Subcutaneous adipose tissue (tissue), 4 donors: ENCODE measurements around the gene PLPPR5. TPM values are rescaled to one million over a fixed set of nuclear protein-coding genes. Genes with fewer than 3 reads are reported as not detected.

Source experiments
- CTCF ChIP-seq: fragments of 450-650 bp; IDR thresholded peaks from one replicate; pipeline ENCODE4 v1.5.1; 2016; ENCODE audit warnings: low read depth, mild to moderate bottlenecking, control low read depth, antibody characterized with exemption, moderate library complexity
- total RNA-seq, 4 donors: library from RNA; depleted of rRNA; stranded (reverse); fragments of >200 nt; gene quantifications; one replicate each; pipeline ENCODE4 v1.1.0, GENCODE V29; 2016

Gene PLPPR5
- total RNA-seq, 4 donors from 2014 or later = not detected

- no peak for TF ChIP-seq CTCF
Observed at GRCh38 chr1:99005537-99005942, 879 bp upstream of the PLPPR5 start.

GRCh38 chr1:99004254-99004860 lies 304 bp downstream of the PLPPR5 start:
- TF ChIP-seq CTCF = no peak

- no peak for TF ChIP-seq CTCF
Observed at GRCh38 chr1:99003581-99004253, 944 bp downstream of the PLPPR5 start.

GRCh38 chr1:98992844-98993243 lies 11.8 kb downstream of the PLPPR5 start:
- TF ChIP-seq CTCF = no peak

- no peak for TF ChIP-seq CTCF
Observed at GRCh38 chr1:98991127-98992012, 13.3 kb downstream of the PLPPR5 start.

GRCh38 chr1:98989556-98989907 lies 15.1 kb downstream of the PLPPR5 start:
- TF ChIP-seq CTCF = no peak
